IMR-90 (cell line): ENCODE data around the gene GABRG2. TPM values are rescaled to one million over a fixed set of nuclear protein-coding genes. Genes with fewer than 3 reads are reported as not detected.

ENCODE experiments used
- ATAC-seq: fragments of 200-7000 bp; cut with Tn5 transposase; 2 replicates; pipeline ENCODE4 v1.9.1; 2020; ENCODE audit warnings: low read depth, mild to moderate bottlenecking, moderate library complexity
- BruUV-seq: library from RNA; stranded (reverse); fragments of 400-500 nt; replicated peaks from 2 replicates; lab custom pipeline; 2021; lab: Mats Ljungman, UMichigan
- CTCF ChIA-PET: fragments of 300-600 bp; formaldehyde crosslinking; extraction: SDS; loops from one replicate; lab custom pipeline; 2021; ENCODE audit warnings: antibody characterized with exemption; lab: Yijun Ruan, JAX
- POLR2A ChIA-PET: fragments of 300-600 bp; sonication (Branson Sonifier 250); formaldehyde crosslinking; loops from one replicate; lab custom pipeline; 2022; ENCODE audit warnings: antibody characterized with exemption; ENCODE audit not compliant: unreplicated experiment; lab: Charles Lee
- DNase-seq: peaks from one replicate; pipeline ENCODE4 v3.0.0; 2013
- H2AFZ ChIP-seq: replicated peaks from 2 replicates; pipeline ENCODE3; 2013; ENCODE audit warnings: low read length, mild to moderate bottlenecking; ENCODE audit not compliant: poor library complexity
- H2AK5ac ChIP-seq: 2 replicates; pipeline ENCODE4 v1.6.1; 2013; ENCODE audit warnings: low read depth, low read length, inconsistent platforms
- H2AK9ac ChIP-seq: replicated peaks from 2 replicates; pipeline ENCODE3; 2013; ENCODE audit warnings: mild to moderate bottlenecking, low read depth, low read length, moderate library complexity; ENCODE audit not compliant: poor library complexity
- H2BK120ac ChIP-seq: 2 replicates; pipeline ENCODE4 v1.6.1; 2013; ENCODE audit warnings: low read depth, low read length, inconsistent platforms
- H2BK15ac ChIP-seq: 3 replicates; pipeline ENCODE4 v1.6.1; 2013; ENCODE audit warnings: low read depth, low read length, inconsistent platforms
- H2BK20ac ChIP-seq: 2 replicates; pipeline ENCODE4 v1.6.1; 2013; ENCODE audit warnings: low read depth, mild to moderate bottlenecking, inconsistent platforms, low read length, moderate library complexity
- H2BK5ac ChIP-seq: 2 replicates; pipeline ENCODE4 v1.6.1; 2013; ENCODE audit warnings: mild to moderate bottlenecking, low read depth, low read length, inconsistent platforms; ENCODE audit not compliant: poor library complexity, severe bottlenecking
- H3K14ac ChIP-seq: replicated peaks from 2 replicates; pipeline ENCODE4 v1.6.1; 2013; ENCODE audit warnings: low read depth, low read length, inconsistent platforms
- H3K18ac ChIP-seq: 2 replicates; pipeline ENCODE4 v1.6.1; 2013; ENCODE audit warnings: low read depth, low read length, control low read depth
- H3K23ac ChIP-seq: 2 replicates; pipeline ENCODE4 v1.6.1; 2013; ENCODE audit warnings: low read depth, low read length, inconsistent platforms
- H3K27ac ChIP-seq: 2 replicates; pipeline ENCODE4 v1.5.1; 2013; ENCODE audit warnings: mild to moderate bottlenecking, control low read depth, low read length; ENCODE audit not compliant: insufficient read depth
- H3K27me3 ChIP-seq: 2 replicates; pipeline ENCODE4 v1.6.1; 2013; ENCODE audit warnings: low read length; ENCODE audit not compliant: control insufficient read depth, insufficient read depth
- H3K36me3 ChIP-seq: 2 replicates; pipeline ENCODE4 v1.6.1; 2013; ENCODE audit warnings: low read length, mixed read lengths; ENCODE audit not compliant: control insufficient read depth, insufficient read depth
- H3K4ac ChIP-seq: 2 replicates; pipeline ENCODE4 v1.6.1; 2013; ENCODE audit warnings: low read depth, low read length, inconsistent platforms
- H3K4me1 ChIP-seq: 2 replicates; pipeline ENCODE4 v1.6.1; 2013; ENCODE audit warnings: low read length, mixed read lengths; ENCODE audit not compliant: control insufficient read depth, insufficient read depth
- H3K4me2 ChIP-seq: 2 replicates; pipeline ENCODE4 v1.6.1; 2013; ENCODE audit warnings: low read depth, mild to moderate bottlenecking, control low read depth, low read length, moderate library complexity
- H3K4me3 ChIP-seq: 2 replicates; pipeline ENCODE4 v1.5.1; 2013; ENCODE audit warnings: low read depth, mild to moderate bottlenecking, control low read depth, low read length, moderate library complexity; ENCODE audit not compliant: insufficient read depth
- H3K56ac ChIP-seq: 2 replicates; pipeline ENCODE4 v1.6.1; 2013; ENCODE audit warnings: low read length, inconsistent platforms; ENCODE audit not compliant: insufficient read depth; ENCODE audit errors: extremely low read depth
- H3K79me1 ChIP-seq, 2 experiments: 2 replicates each; pipeline ENCODE4 v1.6.1; 2013; ENCODE audit warnings: low read length in 2 of 2, inconsistent platforms in 1 of 2, low read depth in 1 of 2
- H3K9ac ChIP-seq: 2 replicates; pipeline ENCODE4 v1.6.1; 2013; ENCODE audit warnings: low read depth, low read length, control low read depth
- H3K9me1 ChIP-seq: 2 replicates; pipeline ENCODE4 v1.6.1; 2013; ENCODE audit warnings: low read length, inconsistent platforms; ENCODE audit not compliant: insufficient read depth
- H3K9me3 ChIP-seq: 2 replicates; pipeline ENCODE4 v1.6.1; 2013; ENCODE audit warnings: low read length; ENCODE audit not compliant: control insufficient read depth, insufficient read depth
- H4K20me1 ChIP-seq: 2 replicates; pipeline ENCODE4 v1.6.1; 2013; ENCODE audit warnings: low read length, inconsistent platforms; ENCODE audit not compliant: insufficient read depth
- H4K5ac ChIP-seq: 2 replicates; pipeline ENCODE4 v1.6.1; 2013; ENCODE audit warnings: mild to moderate bottlenecking, low read depth, low read length, control low read depth
- H4K8ac ChIP-seq, 2 experiments: 2 replicates each; pipeline ENCODE4 v1.6.1; 2013; ENCODE audit warnings: low read depth in 2 of 2, low read length in 2 of 2, control low read depth in 1 of 2, inconsistent platforms in 1 of 2
- H4K91ac ChIP-seq: 2 replicates; pipeline ENCODE4 v1.6.1; 2013; ENCODE audit warnings: low read depth, low read length, inconsistent platforms; ENCODE audit not compliant: insufficient read depth
- MAFK ChIP-seq: IDR thresholded peaks from 2 replicates; pipeline ENCODE4 v1.6.1; 2012; ENCODE audit warnings: low read depth, low read length, improper control_type of control experiment
- MXI1 ChIP-seq: IDR thresholded peaks from 2 replicates; pipeline ENCODE4 v1.6.1; 2012; ENCODE audit warnings: low read depth, mild to moderate bottlenecking, low read length, moderate library complexity, borderline replicate concordance
- POLR2A ChIP-seq: IDR thresholded peaks from 2 replicates; pipeline ENCODE4 v1.6.1; 2012; ENCODE audit warnings: mild to moderate bottlenecking, low read depth, low read length
- RAD21 ChIP-seq: IDR thresholded peaks from 2 replicates; pipeline ENCODE4 v1.6.1; 2012; ENCODE audit warnings: low read length, improper control_type of control experiment
- RFX5 ChIP-seq: IDR thresholded peaks from 2 replicates; pipeline ENCODE4 v1.8.0; 2012; ENCODE audit warnings: low read depth, mild to moderate bottlenecking, low read length, moderate library complexity
- WGBS, 2 experiments: methylation state at CpG; one replicate each; pipeline versions ENCODE4 v1.1.5 to v1.1.7; 2013; ENCODE audit warnings: missing lambda C conversion rate in 2 of 2; ENCODE audit not compliant: insufficient read length in 1 of 2; ENCODE audit errors: extremely low coverage in 2 of 2; 5-methylcytosine and 5-hydroxymethylcytosine counted together
- dilution Hi-C: fragments of 300-500 bp; cut with HindIII; formaldehyde crosslinking; loops from one replicate; pipeline ENCODE4 v1.14.3; 2018; ENCODE audit warnings: low sequenced_read_pairs; ENCODE audit not compliant: unreplicated experiment
- in situ Hi-C: fragments of 300-500 bp; cut with MboI; formaldehyde crosslinking; loops from 3 replicates; pipeline ENCODE4 v1.14.3; 2019; ENCODE audit warnings: low sequenced_read_pairs, inconsistent platforms, mixed read lengths
- intact Hi-C: fragments of 100-400 bp; cut with micrococcal nuclease; formaldehyde crosslinking; loops from 2 replicates; pipeline ENCODE4 v1.10.0; 2022
- polyA plus RNA-seq, 3 experiments: library from polyadenylated mRNA; depleted of rRNA; stranded (reverse); fragments of >200 nt; gene quantifications; 2 replicates each; pipeline ENCODE4 v1.2.3, GENCODE V29; 2012; ENCODE audit warnings: low replicate concordance in 1 of 3
- total RNA-seq: library from RNA; depleted of rRNA; stranded (reverse); fragments of >200 nt; gene quantifications from 2 replicates; pipeline ENCODE4 v1.2.3, GENCODE V29; 2012

Gene GABRG2
- total and polyA plus RNA-seq, 2 of the 4 experiments (the other 2 are of a cell fraction), result not detected

- no peak overlapping the region for H3K56ac ChIP-seq
- H3K4ac ChIP-seq, result no peak overlapping the region
- no peak overlapping the region for H2AFZ ChIP-seq
- no peaks in the 10 kb centered on the region for H3K36me3 ChIP-seq
- ChIA-PET CTCF (no interaction called here), POLR2A (no interaction called here)
- dilution Hi-C loops (no loop called here), intact Hi-C loops (no loop called here), in situ Hi-C loops (no loop called here)
- no peak overlapping the region for H2AK5ac ChIP-seq
- TF ChIP-seq RAD21 (no peak), RFX5 (no peak), MAFK (no peak), MXI1 (no peak), POLR2A (no peak)
- H3K27ac ChIP-seq, result no peak overlapping the region
- ATAC-seq, result no peak
- no peaks in the 10 kb centered on the region for H3K4me1 ChIP-seq
- no peaks in the 10 kb centered on the region for H3K9me1 ChIP-seq
- H2BK120ac ChIP-seq, result no peak overlapping the region
- no peaks in the 10 kb centered on the region for H3K79me1 ChIP-seq
- H4K20me1 ChIP-seq, result no peaks in the 10 kb centered on the region
- no peaks in the 10 kb centered on the region for H3K27me3 ChIP-seq
- no peak overlapping the region for H3K9ac ChIP-seq
- H3K9me3 ChIP-seq, result no peaks in the 10 kb centered on the region
- no peak overlapping the region for H4K8ac ChIP-seq
- H3K18ac ChIP-seq, result no peak overlapping the region
- no peak overlapping the region for H4K5ac ChIP-seq
- no peak overlapping the region for H3K14ac ChIP-seq
- no peak overlapping the region for H2BK15ac ChIP-seq
- no peak overlapping the region for H3K4me2 ChIP-seq
- H2BK20ac ChIP-seq, result no peak overlapping the region
- no peak overlapping the region for H2BK5ac ChIP-seq
- H3K23ac ChIP-seq, result no peak overlapping the region
- no TSS peak for BruUV-seq
- H3K4me3 ChIP-seq, result no peak overlapping the region
- no peak overlapping the region for H4K91ac ChIP-seq
- no peak for DNase-seq
- H2AK9ac ChIP-seq, result no peak overlapping the region
- no CpG with 5 or more reads among the region's 1 CpG for WGBS, 2 experiments
These were observed 11.2 kb downstream of the GABRG2 start for GRCh38 chr5:162078805-162079204.
